ENCODE results near the gene PEPD. TPM values are rescaled to one million over a fixed set of nuclear protein-coding genes. Genes with fewer than 3 reads are reported as not detected.

The PEPD gene
- total RNA-seq, 4 donors from 2014 or later = 79.8 to 122 (median 94.8) TPM

GRCh38 chr19:33366127-33366526 is 155.5 kb downstream of the PEPD start:
- Histone ChIP-seq H3K27me3 (no peaks in the 10 kb centered on the region), H3K9me3 (no peaks in the 10 kb centered on the region), H3K4me1 (no peaks in the 10 kb centered on the region), H3K4me3 (no peak overlapping the region), H3K27ac (no peak overlapping the region), H3K36me3 (no peaks in the 10 kb centered on the region)
- TF ChIP-seq EP300 (IDR thresholded peaks at IDR 0.05) = no peak
- TF ChIP-seq POLR2A (IDR thresholded peaks at IDR 0.05) = no peak
- TF ChIP-seq, protein P1, sequence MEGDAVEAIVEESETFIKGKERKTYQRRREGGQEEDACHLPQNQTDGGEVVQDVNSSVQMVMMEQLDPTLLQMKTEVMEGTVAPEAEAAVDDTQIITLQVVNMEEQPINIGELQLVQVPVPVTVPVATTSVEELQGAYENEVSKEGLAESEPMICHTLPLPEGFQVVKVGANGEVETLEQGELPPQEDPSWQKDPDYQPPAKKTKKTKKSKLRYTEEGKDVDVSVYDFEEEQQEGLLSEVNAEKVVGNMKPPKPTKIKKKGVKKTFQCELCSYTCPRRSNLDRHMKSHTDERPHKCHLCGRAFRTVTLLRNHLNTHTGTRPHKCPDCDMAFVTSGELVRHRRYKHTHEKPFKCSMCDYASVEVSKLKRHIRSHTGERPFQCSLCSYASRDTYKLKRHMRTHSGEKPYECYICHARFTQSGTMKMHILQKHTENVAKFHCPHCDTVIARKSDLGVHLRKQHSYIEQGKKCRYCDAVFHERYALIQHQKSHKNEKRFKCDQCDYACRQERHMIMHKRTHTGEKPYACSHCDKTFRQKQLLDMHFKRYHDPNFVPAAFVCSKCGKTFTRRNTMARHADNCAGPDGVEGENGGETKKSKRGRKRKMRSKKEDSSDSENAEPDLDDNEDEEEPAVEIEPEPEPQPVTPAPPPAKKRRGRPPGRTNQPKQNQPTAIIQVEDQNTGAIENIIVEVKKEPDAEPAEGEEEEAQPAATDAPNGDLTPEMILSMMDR (IDR thresholded peaks at IDR 0.05) = no peak
- WGBS, 2 donors = 83 to 84% methylated on average over 6 of the region's 6 CpGs
- DNase-seq (ENCODE audit: low spot score in 2 of 2) = no peak

- 83% methylated on average over 7 of the region's 7 CpGs for WGBS, 2 donors
- no peaks in the 10 kb centered on the region for H3K27me3 ChIP-seq
- no peaks in the 10 kb centered on the region for H3K9me3 ChIP-seq
- no peak for DNase-seq (ENCODE audit: low spot score in 2 of 2)
- H3K27ac ChIP-seq = no peak overlapping the region
- H3K4me3 ChIP-seq = no peak overlapping the region
- no peaks in the 10 kb centered on the region for H3K4me1 ChIP-seq
- TF ChIP-seq EP300 (IDR thresholded peaks at IDR 0.05) (no peak), POLR2A (IDR thresholded peaks at IDR 0.05) (no peak)
- TF ChIP-seq, protein P1 (IDR thresholded peaks at IDR 0.05) = no peak
- no peaks in the 10 kb centered on the region for H3K36me3 ChIP-seq
Measured at GRCh38 chr19:33365691-33366090, 155.9 kb downstream of the PEPD start.

DNA sequence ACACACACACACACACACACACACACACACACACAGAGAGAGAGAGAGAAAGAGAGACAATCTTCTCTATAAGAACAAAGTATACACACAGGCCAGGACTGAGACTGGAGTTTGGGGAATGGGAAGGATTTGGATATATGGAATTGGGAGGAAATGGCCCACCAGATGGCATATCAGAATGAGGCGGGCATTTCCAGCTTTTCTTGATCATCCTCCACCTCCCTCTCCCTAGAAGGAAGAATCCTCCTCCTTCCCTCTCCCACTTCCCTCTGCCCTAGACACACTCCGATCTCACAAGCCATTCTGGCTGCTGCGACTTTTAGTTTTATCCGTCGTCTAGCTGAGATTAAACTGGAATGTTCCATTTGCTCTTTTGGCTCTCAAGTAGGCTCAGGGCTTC is 158.1 kb downstream of the PEPD start:
- TF ChIP-seq POLR2A (IDR thresholded peaks at IDR 0.05) (no peak), EP300 (IDR thresholded peaks at IDR 0.05) (no peak)
- TF ChIP-seq, protein P1 (IDR thresholded peaks at IDR 0.05) = no peak
- Histone ChIP-seq H3K27me3 (no peaks in the 10 kb centered on the region), H3K4me1 (no peaks in the 10 kb centered on the region), H3K27ac (no peak overlapping the region), H3K4me3 (no peak overlapping the region), H3K9me3 (no peaks in the 10 kb centered on the region), H3K36me3 (no peaks in the 10 kb centered on the region)
- 85 to 90% methylated on average over 5 of the region's 5 CpGs for WGBS, 2 donors
- no peak for DNase-seq (ENCODE audit: low spot score in 2 of 2)

GRCh38 chr19:33362508-33363228 is 158.9 kb downstream of the PEPD start:
- TF ChIP-seq POLR2A (IDR thresholded peaks at IDR 0.05) (no peak), EP300 (IDR thresholded peaks at IDR 0.05) (no peak)
- TF ChIP-seq, protein P1 (IDR thresholded peaks at IDR 0.05) = no peak
- Histone ChIP-seq H3K9me3 (no peaks in the 10 kb centered on the region), H3K36me3 (no peaks in the 10 kb centered on the region), H3K4me1 (no peaks in the 10 kb centered on the region), H3K4me3 (no peak overlapping the region), H3K27me3 (no peaks in the 10 kb centered on the region), H3K27ac (no peak overlapping the region)
- WGBS, 2 donors = 83 to 86% methylated on average over 6 of the region's 6 CpGs
- no peak for DNase-seq (ENCODE audit: low spot score in 2 of 2)

DNA sequence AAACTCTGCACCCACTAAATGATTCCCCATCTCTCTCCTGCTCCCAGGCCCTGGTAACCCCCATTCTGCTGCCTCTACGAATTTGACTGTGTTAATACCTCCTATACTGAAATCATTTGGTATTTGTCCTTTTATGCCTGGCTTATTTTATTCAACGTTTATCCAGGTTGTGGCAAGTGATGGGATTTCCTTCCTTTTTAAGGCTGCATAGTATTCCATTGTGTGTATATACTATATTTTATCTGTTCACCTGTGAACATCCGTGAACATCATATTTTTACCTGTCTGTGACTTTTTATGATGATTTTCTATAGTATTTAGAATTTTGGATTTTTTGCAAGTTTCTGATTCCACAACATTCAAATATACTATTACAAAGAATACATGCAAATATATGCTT is 162.0 kb downstream of the PEPD start:
- Histone ChIP-seq H3K36me3 (no peaks in the 10 kb centered on the region), H3K9me3 (peaks cover 0 to 17% (median 5%) of the 10 kb centered on the region in 4 donors), H3K27me3 (no peaks in the 10 kb centered on the region), H3K4me1 (no peaks in the 10 kb centered on the region), H3K4me3 (no peak overlapping the region), H3K27ac (no peak overlapping the region)
- no peak for DNase-seq (ENCODE audit: low spot score in 2 of 2)
- WGBS, 2 donors = 86 to 87% methylated on average over 3 of the region's 3 CpGs
- TF ChIP-seq EP300 (IDR thresholded peaks at IDR 0.05) (no peak), POLR2A (IDR thresholded peaks at IDR 0.05) (no peak)
- TF ChIP-seq, protein P1 (IDR thresholded peaks at IDR 0.05) = no peak

Measured in tibial nerve (tissue), 4 donors.